Measurements from ENCODE around the gene ROBO3. TPM values are rescaled to one million over a fixed set of nuclear protein-coding genes. Genes with fewer than 3 reads are reported as not detected.

Gene ROBO3
- total RNA-seq, 1 experiment from 2014 or later: 30.7 TPM

DNA sequence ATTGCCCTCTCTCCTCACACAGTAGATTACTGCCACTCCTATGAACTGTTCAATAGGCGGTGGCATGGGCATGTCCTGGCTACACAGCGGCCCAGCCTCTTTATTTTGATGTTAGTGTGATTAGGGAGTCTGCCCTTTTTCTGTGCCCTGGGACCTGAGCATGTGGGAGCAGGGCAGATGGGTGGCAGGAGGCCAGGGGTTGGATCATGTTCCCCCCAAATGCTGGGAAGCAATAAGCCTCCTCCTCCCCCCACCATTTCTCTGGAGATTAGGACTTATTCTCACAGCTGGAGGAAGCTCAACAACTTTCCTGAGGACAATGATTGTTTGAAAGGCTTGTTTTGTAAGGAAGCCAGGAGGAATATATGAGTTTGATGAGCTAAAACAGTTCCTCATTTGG lies 54.7 kb downstream of the ROBO3 start:
- Histone ChIP-seq H3K9me2 (ENCODE audit: insufficient read depth) (no peaks in the 10 kb centered on the region), H3K4me1 (ENCODE audit: control insufficient read depth in 1 of 2, insufficient read depth in 2 of 2, low read length in 2 of 2) (peaks cover 0 to 5% of the 10 kb centered on the region in 2 experiments; a peak in 1 of 4 replicates), H4K20me1 (ENCODE audit: insufficient read depth) (no peaks in the 10 kb centered on the region), H3K4me3 (replicated peaks in 1 of 2; ENCODE audit: low read depth in 1 of 2, low read length in 2 of 2) (no peak overlapping the region), H3K9ac (ENCODE audit: low read length) (no peak overlapping the region), H3K27ac (ENCODE audit: low read depth, low read length) (no peak overlapping the region), H3K36me3 (ENCODE audit: control insufficient read depth in 1 of 2, insufficient read depth in 2 of 2, low read length in 2 of 2) (no peaks in the 10 kb centered on the region), H2AFZ (ENCODE audit: low read depth, low read length, poor library complexity, severe bottlenecking) (no peak overlapping the region), H3K27me3 (ENCODE audit: insufficient read depth, low read length) (no peaks in the 10 kb centered on the region), H3K79me2 (ENCODE audit: insufficient read depth, low read length) (no peaks in the 10 kb centered on the region), H3K9me3 (ENCODE audit: control insufficient read depth in 1 of 2, insufficient read depth in 1 of 2, low read depth in 1 of 2, low read length in 2 of 2) (no peaks in the 10 kb centered on the region), H3K4me2 (ENCODE audit: low read length) (no peak overlapping the region)
- CTCF ChIA-PET: no interaction called here
- RAD21 ChIA-PET (ENCODE audit: low non-redundant PET in 1 of 2, low total read pairs in 2 of 2, uncharacterized antibody in 2 of 2, unreplicated experiment in 2 of 2): no interaction called here
- POLR2A ChIA-PET: no interaction called here
- TF ChIP-seq CBX3 (IDR thresholded peaks at IDR 0.05; ENCODE audit: low read depth) (no peak), EGR1 (IDR thresholded peaks at IDR 0.05; ENCODE audit: low read depth) (no peak), ZNF274 (IDR thresholded peaks at IDR 0.05; ENCODE audit: low read depth, low read length) (no peak), POLR2A (IDR thresholded peaks at IDR 0.05; ENCODE audit: borderline replicate concordance, extremely low read depth, insufficient read depth, insufficient read length) (no peak), ELF1 (IDR thresholded peaks at IDR 0.05; ENCODE audit: borderline replicate concordance, low read depth) (no peak), SP1 (IDR thresholded peaks at IDR 0.05; ENCODE audit: low read depth) (no peak)
- ATAC-seq (no peak), DNase-seq (ENCODE audit: low read depth, low spot score) (no peak)
- BruUV-seq (replicated peaks): no TSS peak
- intact Hi-C loops (cut with micrococcal nuclease): no loop called here

DNA sequence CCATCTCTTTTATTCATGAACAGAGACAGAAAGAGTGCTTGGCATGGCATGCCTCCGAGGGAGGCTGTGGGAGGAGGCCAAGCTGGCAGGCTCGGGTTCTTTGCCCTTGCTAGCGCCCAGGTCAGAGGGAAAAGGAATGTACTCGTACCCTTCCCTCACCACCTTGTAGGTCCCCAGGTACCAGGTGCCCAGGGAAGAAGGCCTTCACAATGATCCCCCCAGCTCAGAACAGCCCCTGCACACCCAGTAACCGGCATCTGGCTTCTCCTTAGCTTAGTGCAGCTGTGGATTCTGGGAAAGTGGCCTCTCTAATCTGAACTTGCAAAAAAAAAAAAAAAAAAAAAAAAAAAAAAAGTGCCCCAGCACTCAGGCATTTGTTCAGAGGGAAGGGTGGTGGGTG lies 55.1 kb downstream of the ROBO3 start:
- ChIA-PET CTCF (no interaction called here), POLR2A (interaction anchor here (0.6 kb wide), 1 partner anchor 33 kb away, joined by 3 read pairs; the partner anchor contains the start of gene CCDC15), RAD21 (ENCODE audit: low non-redundant PET in 1 of 2, low total read pairs in 2 of 2, uncharacterized antibody in 2 of 2, unreplicated experiment in 2 of 2) (no interaction called here)
- Histone ChIP-seq H3K9ac (ENCODE audit: low read length) (no peak overlapping the region), H4K20me1 (ENCODE audit: insufficient read depth) (no peaks in the 10 kb centered on the region), H2AFZ (ENCODE audit: low read depth, low read length, poor library complexity, severe bottlenecking) (no peak overlapping the region), H3K27me3 (ENCODE audit: insufficient read depth, low read length) (no peaks in the 10 kb centered on the region), H3K27ac (ENCODE audit: low read depth, low read length) (no peak overlapping the region), H3K79me2 (ENCODE audit: insufficient read depth, low read length) (no peaks in the 10 kb centered on the region), H3K9me3 (ENCODE audit: control insufficient read depth in 1 of 2, insufficient read depth in 1 of 2, low read depth in 1 of 2, low read length in 2 of 2) (no peaks in the 10 kb centered on the region), H3K9me2 (ENCODE audit: insufficient read depth) (no peaks in the 10 kb centered on the region), H3K36me3 (ENCODE audit: control insufficient read depth in 1 of 2, insufficient read depth in 2 of 2, low read length in 2 of 2) (no peaks in the 10 kb centered on the region), H3K4me2 (ENCODE audit: low read length) (no peak overlapping the region), H3K4me3 (replicated peaks in 1 of 2; ENCODE audit: low read depth in 1 of 2, low read length in 2 of 2) (no peak overlapping the region), H3K4me1 (ENCODE audit: control insufficient read depth in 1 of 2, insufficient read depth in 2 of 2, low read length in 2 of 2) (peaks cover 0 to 4% of the 10 kb centered on the region in 2 experiments; a peak in 1 of 4 replicates)
- DNase-seq (ENCODE audit: low read depth, low spot score) (no peak), ATAC-seq (no peak)
- BruUV-seq (replicated peaks): no TSS peak
- intact Hi-C loops (cut with micrococcal nuclease): no loop called here
- TF ChIP-seq JUND (IDR thresholded peaks at IDR 0.05) (no peak), TCF7L2 (IDR thresholded peaks at IDR 0.05; ENCODE audit: borderline replicate concordance, extremely low read depth, insufficient read depth, insufficient read length) (no peak), RAD21 (IDR thresholded peaks at IDR 0.05; ENCODE audit: low read depth) (no peak), SIN3A (IDR thresholded peaks at IDR 0.05; ENCODE audit: low read depth) (no peak), YY1 (IDR thresholded peaks at IDR 0.05; ENCODE audit: extremely low read depth, insufficient replicate concordance, low read depth, low read length) (no peak), EZH2phosphoT487 (IDR thresholded peaks at IDR 0.05; ENCODE audit: borderline replicate concordance) (no peak), ELF1 (IDR thresholded peaks at IDR 0.05; ENCODE audit: borderline replicate concordance, low read depth) (no peak), SRF (IDR thresholded peaks at IDR 0.05; ENCODE audit: low read depth) (no peak), POLR2A (IDR thresholded peaks at IDR 0.05; ENCODE audit: borderline replicate concordance, extremely low read depth, insufficient read depth, insufficient read length) (no peak), CBX3 (IDR thresholded peaks at IDR 0.05; ENCODE audit: low read depth) (no peak), EZH2 (IDR thresholded peaks at IDR 0.05) (no peak), CEBPB (IDR thresholded peaks at IDR 0.05; ENCODE audit: low read depth) (no peak)
- TF ChIP-seq, protein P1, sequence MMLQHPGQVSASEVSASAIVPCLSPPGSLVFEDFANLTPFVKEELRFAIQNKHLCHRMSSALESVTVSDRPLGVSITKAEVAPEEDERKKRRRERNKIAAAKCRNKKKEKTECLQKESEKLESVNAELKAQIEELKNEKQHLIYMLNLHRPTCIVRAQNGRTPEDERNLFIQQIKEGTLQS (IDR thresholded peaks at IDR 0.05): no peak
- TF ChIP-seq, protein P2, sequence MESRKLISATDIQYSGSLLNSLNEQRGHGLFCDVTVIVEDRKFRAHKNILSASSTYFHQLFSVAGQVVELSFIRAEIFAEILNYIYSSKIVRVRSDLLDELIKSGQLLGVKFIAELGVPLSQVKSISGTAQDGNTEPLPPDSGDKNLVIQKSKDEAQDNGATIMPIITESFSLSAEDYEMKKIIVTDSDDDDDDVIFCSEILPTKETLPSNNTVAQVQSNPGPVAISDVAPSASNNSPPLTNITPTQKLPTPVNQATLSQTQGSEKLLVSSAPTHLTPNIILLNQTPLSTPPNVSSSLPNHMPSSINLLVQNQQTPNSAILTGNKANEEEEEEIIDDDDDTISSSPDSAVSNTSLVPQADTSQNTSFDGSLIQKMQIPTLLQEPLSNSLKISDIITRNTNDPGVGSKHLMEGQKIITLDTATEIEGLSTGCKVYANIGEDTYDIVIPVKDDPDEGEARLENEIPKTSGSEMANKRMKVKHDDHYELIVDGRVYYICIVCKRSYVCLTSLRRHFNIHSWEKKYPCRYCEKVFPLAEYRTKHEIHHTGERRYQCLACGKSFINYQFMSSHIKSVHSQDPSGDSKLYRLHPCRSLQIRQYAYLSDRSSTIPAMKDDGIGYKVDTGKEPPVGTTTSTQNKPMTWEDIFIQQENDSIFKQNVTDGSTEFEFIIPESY (IDR thresholded peaks at IDR 0.05; ENCODE audit: extremely low read depth, insufficient replicate concordance, low read length): no peak
- TF ChIP-seq, protein P3, sequence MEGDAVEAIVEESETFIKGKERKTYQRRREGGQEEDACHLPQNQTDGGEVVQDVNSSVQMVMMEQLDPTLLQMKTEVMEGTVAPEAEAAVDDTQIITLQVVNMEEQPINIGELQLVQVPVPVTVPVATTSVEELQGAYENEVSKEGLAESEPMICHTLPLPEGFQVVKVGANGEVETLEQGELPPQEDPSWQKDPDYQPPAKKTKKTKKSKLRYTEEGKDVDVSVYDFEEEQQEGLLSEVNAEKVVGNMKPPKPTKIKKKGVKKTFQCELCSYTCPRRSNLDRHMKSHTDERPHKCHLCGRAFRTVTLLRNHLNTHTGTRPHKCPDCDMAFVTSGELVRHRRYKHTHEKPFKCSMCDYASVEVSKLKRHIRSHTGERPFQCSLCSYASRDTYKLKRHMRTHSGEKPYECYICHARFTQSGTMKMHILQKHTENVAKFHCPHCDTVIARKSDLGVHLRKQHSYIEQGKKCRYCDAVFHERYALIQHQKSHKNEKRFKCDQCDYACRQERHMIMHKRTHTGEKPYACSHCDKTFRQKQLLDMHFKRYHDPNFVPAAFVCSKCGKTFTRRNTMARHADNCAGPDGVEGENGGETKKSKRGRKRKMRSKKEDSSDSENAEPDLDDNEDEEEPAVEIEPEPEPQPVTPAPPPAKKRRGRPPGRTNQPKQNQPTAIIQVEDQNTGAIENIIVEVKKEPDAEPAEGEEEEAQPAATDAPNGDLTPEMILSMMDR (IDR thresholded peaks at IDR 0.05 in 2 of 3, conservative IDR thresholded peaks at IDR 0.05 in 1 of 3; ENCODE audit: borderline replicate concordance in 1 of 3, insufficient read depth in 1 of 3, low read depth in 2 of 3, low read length in 2 of 3): no peak
